Suprapubic skin (tissue), 4 donors: ENCODE data around the gene DSCAM. TPM values are rescaled to one million over a fixed set of nuclear protein-coding genes. Genes with fewer than 3 reads are reported as not detected.

Source experiments
- DNase-seq, 2 donors: peaks; one replicate each; pipeline ENCODE4 v3.0.0-alpha.2; 2019; ENCODE audit warnings: low spot score in 2 of 2
- H3K27ac ChIP-seq: fragments of 200-600 bp; sonication (generic); one replicate; pipeline ENCODE4 v1.5.1; 2019
- H3K27me3 ChIP-seq: fragments of 200-600 bp; sonication (generic); one replicate; pipeline ENCODE4 v1.5.1; 2019
- H3K36me3 ChIP-seq: fragments of 200-600 bp; sonication (generic); one replicate; pipeline ENCODE4 v1.5.1; 2019
- H3K4me1 ChIP-seq: fragments of 200-600 bp; sonication (generic); one replicate; pipeline ENCODE4 v1.5.1; 2019
- H3K4me3 ChIP-seq: fragments of 200-600 bp; sonication (generic); one replicate; pipeline ENCODE4 v1.5.1; 2019; ENCODE audit warnings: mild to moderate bottlenecking
- H3K9me3 ChIP-seq: fragments of 200-600 bp; sonication (generic); one replicate; pipeline ENCODE4 v1.5.1; 2019
- EP300 ChIP-seq: sonication (generic); formaldehyde crosslinking; IDR thresholded peaks from one replicate; pipeline ENCODE4 v1.6.1; 2017; ENCODE audit warnings: antibody characterized with exemption
- POLR2A ChIP-seq, 2 donors: fragments of 450-650 bp; IDR thresholded peaks; one replicate each; pipeline ENCODE4 v1.6.1; 2017; ENCODE audit warnings: antibody characterized with exemption in 2 of 2, mild to moderate bottlenecking in 2 of 2, moderate library complexity in 2 of 2
- POLR2AphosphoS5 ChIP-seq, 3 donors: sonication (generic); formaldehyde crosslinking; IDR thresholded peaks; one replicate each; pipeline ENCODE4 v1.6.1; 2017; ENCODE audit warnings: antibody characterized with exemption in 3 of 3
- WGBS: methylation state at CpG from one replicate; pipeline ENCODE4 v1.1.5; 2018; 5-methylcytosine and 5-hydroxymethylcytosine counted together
- total RNA-seq, 4 donors: library from RNA; depleted of rRNA; stranded (reverse); fragments of >200 nt; gene quantifications; one replicate each; pipeline ENCODE4 v1.1.0, GENCODE V29; 2016
- TF ChIP-seq, protein P1 (sequence below), 2 donors: fragments of 200-600 bp in 1 of 2; fragments of 450-650 bp in 1 of 2; sonication (generic) in 1 of 2; IDR thresholded peaks; one replicate each; pipeline ENCODE4 v1.5.1; 2016 to 2019; ENCODE audit warnings: antibody characterized with exemption in 2 of 2, mild to moderate bottlenecking in 1 of 2, moderate library complexity in 1 of 2

DSCAM gene
- total RNA-seq, 4 donors from 2014 or later: 0.08 TPM; not detected in 3

DNA sequence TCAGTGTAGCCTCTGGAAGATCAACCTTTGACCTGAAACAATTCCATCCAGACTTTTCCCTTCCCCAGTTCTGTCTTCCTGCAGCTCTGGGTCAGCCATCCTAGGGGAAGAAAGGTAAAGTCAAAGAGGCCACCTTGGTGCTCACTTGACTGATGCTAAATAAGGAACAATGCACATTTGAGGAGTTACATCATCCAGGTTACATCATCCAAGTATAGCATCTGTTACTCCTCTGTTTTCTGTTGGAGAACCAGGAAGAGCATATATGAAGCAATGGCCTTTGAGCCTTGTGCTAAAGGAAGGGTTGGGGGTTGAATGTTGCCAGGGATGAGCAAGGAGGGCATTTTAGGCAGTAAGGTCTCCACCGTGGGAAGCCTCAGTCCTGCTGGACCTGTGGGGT is 3.1 kb upstream of the DSCAM start:
- H3K4me1 ChIP-seq: peaks cover 3% of the 10 kb centered on the region
- no peak overlapping the region for H3K27ac ChIP-seq
- H3K27me3 ChIP-seq: peaks cover 46% of the 10 kb centered on the region
- H3K36me3 ChIP-seq: no peaks in the 10 kb centered on the region
- TF ChIP-seq POLR2A (IDR thresholded peaks at IDR 0.05) (no peak), EP300 (no peak), POLR2AphosphoS5 (IDR thresholded peaks at IDR 0.05) (no peak)
- 90% methylated on average over 1 of the region's 1 CpG for WGBS
- H3K9me3 ChIP-seq: no peaks in the 10 kb centered on the region
- H3K4me3 ChIP-seq: no peak overlapping the region
- no peak for DNase-seq

DNA sequence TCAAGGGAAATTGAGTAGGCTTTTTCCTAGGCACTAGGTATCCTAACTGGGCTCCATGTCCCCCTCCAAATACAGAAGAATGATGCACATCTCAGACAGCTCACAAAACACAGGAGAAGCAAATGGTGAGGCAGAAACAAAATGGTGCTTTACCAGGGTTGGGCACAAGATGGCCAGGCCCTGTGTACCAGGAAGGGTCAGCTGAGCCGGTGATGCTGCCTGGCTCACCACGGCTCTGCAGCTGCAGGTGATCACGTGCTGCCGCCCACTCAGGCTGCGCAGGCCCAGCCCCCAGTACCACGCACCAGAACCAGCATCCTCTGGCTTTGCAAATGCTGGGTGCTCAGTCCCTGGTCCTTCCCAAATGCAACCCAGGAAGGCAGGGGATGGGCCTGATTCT is 993 bp upstream of the DSCAM start:
- Histone ChIP-seq H3K36me3 (no peaks in the 10 kb centered on the region), H3K9me3 (no peaks in the 10 kb centered on the region), H3K4me1 (peaks cover 3% of the 10 kb centered on the region), H3K27me3 (peaks cover 43% of the 10 kb centered on the region), H3K27ac (no peak overlapping the region), H3K4me3 (no peak overlapping the region)
- no peak for DNase-seq
- no peak for TF ChIP-seq POLR2AphosphoS5 (IDR thresholded peaks at IDR 0.05)
- no peak for TF ChIP-seq EP300
- TF ChIP-seq POLR2A (IDR thresholded peaks at IDR 0.05): no peak
- TF ChIP-seq, protein P1, sequence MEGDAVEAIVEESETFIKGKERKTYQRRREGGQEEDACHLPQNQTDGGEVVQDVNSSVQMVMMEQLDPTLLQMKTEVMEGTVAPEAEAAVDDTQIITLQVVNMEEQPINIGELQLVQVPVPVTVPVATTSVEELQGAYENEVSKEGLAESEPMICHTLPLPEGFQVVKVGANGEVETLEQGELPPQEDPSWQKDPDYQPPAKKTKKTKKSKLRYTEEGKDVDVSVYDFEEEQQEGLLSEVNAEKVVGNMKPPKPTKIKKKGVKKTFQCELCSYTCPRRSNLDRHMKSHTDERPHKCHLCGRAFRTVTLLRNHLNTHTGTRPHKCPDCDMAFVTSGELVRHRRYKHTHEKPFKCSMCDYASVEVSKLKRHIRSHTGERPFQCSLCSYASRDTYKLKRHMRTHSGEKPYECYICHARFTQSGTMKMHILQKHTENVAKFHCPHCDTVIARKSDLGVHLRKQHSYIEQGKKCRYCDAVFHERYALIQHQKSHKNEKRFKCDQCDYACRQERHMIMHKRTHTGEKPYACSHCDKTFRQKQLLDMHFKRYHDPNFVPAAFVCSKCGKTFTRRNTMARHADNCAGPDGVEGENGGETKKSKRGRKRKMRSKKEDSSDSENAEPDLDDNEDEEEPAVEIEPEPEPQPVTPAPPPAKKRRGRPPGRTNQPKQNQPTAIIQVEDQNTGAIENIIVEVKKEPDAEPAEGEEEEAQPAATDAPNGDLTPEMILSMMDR (IDR thresholded peaks at IDR 0.05): no peak
- 86% methylated on average over 1 of the region's 6 CpGs for WGBS

DNA sequence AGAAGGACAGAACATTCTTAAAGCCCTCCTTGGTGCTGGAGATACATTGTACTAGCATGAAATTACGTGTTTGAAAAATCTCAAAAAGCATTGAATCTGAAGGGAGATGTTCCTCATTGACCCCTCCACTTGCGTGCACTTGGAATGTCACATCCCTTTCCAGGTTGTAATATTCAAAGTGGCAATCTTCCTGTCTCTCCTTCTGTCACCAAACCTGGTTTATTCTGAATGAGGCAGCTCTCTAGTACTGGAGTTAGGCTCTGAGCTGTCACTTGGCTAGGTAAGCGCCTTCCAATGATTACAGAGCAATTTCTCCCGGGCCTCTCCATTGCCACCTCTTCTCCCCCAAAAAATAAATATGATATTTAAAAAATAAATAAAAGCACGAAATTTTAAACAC is 855 bp downstream of the DSCAM start:
- Histone ChIP-seq H3K4me3 (no peak overlapping the region), H3K27me3 (peaks cover 59% of the 10 kb centered on the region), H3K27ac (no peak overlapping the region), H3K4me1 (peaks cover 3% of the 10 kb centered on the region), H3K36me3 (no peaks in the 10 kb centered on the region), H3K9me3 (no peaks in the 10 kb centered on the region)
- TF ChIP-seq, protein P1 (IDR thresholded peaks at IDR 0.05): no peak
- no peak for DNase-seq
- WGBS: 44% methylated on average over 5 of the region's 5 CpGs

DNA sequence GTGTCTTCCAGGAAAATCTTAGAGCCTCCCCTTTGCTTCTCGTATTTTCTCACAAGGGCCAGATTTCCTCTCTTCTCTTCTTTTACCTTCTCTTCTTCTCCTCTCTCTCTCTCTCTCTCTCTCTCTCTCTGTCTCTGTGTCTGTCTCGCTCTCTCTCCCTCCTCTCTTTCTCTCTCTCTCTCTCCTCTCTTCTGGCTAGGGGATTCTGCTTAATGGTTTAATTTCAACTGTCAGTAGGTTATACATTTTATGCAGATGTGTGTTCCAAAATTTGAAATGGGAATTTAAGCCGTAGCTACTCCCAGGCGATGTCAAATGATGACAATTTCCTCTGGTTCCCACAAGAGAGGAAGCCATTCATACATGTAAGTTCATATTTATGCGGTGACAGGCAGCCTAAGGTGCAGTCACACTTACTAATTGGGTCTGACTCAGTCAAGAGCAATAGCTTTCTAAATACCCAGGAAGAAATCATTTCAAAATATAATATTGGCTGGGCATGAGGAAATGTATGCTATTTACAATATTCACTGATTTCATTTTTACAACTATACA is 1.4 kb downstream of the DSCAM start:
- H3K27ac ChIP-seq: no peak overlapping the region
- peaks cover 65% of the 10 kb centered on the region for H3K27me3 ChIP-seq

DNA sequence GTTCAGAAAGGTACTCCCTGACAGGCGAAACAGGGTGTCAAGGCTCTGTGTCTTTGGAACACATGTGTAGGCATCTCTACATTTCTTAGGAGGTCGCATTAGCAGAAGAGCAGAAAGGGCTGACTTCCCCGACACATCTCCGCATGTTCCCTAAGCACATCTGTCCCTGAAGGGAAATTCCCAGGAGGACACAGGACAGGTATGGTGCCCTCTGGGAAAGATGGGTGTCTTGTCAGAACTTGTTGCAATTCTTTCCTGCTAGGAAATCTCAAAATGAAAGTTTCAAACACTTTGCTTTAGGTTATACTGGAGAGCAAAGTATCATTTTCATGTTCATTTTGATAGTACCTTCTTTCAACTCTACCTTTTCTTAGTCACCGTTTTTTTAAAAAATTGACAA is 2.0 kb downstream of the DSCAM start:
- DNase-seq: no peak
- Histone ChIP-seq H3K27me3 (peaks cover 65% of the 10 kb centered on the region), H3K4me3 (no peak overlapping the region), H3K36me3 (no peaks in the 10 kb centered on the region), H3K9me3 (no peaks in the 10 kb centered on the region), H3K27ac (no peak overlapping the region), H3K4me1 (peaks cover 3% of the 10 kb centered on the region)
- 63% methylated on average over 5 of the region's 5 CpGs for WGBS
- TF ChIP-seq EP300 (no peak), POLR2A (IDR thresholded peaks at IDR 0.05) (no peak), POLR2AphosphoS5 (IDR thresholded peaks at IDR 0.05) (no peak)
- TF ChIP-seq, protein P1 (IDR thresholded peaks at IDR 0.05): no peak

More for the DNA sequence above, 1.4 kb downstream of the DSCAM start:
- no peaks in the 10 kb centered on the region for H3K9me3 ChIP-seq
- TF ChIP-seq EP300 (no peak), POLR2AphosphoS5 (IDR thresholded peaks at IDR 0.05) (no peak), POLR2A (IDR thresholded peaks at IDR 0.05) (no peak)
- TF ChIP-seq, protein P1 (IDR thresholded peaks at IDR 0.05): no peak
- no peak for DNase-seq
- peaks cover 3% of the 10 kb centered on the region for H3K4me1 ChIP-seq
- H3K36me3 ChIP-seq: no peaks in the 10 kb centered on the region
- H3K4me3 ChIP-seq: no peak overlapping the region
- 55% methylated on average over 5 of the region's 5 CpGs for WGBS

DNA sequence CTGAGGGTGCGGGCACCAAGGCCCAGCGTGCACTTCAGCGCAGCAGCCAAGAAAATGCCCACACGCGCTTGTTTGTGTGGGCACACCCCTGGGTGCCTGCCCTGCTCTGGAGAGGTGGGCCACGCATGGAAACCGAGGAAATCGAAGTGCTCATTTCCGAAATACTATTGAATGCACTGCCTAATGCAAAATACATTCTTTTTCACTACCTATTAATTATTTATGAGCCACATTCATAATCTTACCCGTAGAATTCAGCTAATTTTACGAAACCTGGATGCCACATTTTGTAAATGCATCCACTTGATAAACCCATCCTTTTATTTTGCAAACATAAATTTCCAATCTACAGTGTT is 4.8 kb downstream of the DSCAM start:
- WGBS: 49% methylated on average over 11 of the region's 11 CpGs
- Histone ChIP-seq H3K4me3 (no peak overlapping the region), H3K36me3 (no peaks in the 10 kb centered on the region), H3K27me3 (peaks cover 52% of the 10 kb centered on the region), H3K4me1 (peaks cover 3% of the 10 kb centered on the region), H3K9me3 (no peaks in the 10 kb centered on the region), H3K27ac (no peak overlapping the region)
- DNase-seq: no peak
- TF ChIP-seq POLR2A (IDR thresholded peaks at IDR 0.05) (no peak), POLR2AphosphoS5 (IDR thresholded peaks at IDR 0.05) (no peak), EP300 (no peak)
- TF ChIP-seq, protein P1 (IDR thresholded peaks at IDR 0.05): peak in 1 of 2 donors; percentile 7
